Memory B cell (primary cell): ENCODE measurements around the gene AMFR.
A peak's percentile ranks its signal among the peaks of the same experiment; 100 is the strongest.

Experiments used
- ATAC-seq: fragments of 150-1000 bp; cut with Tn5 transposase; 2 replicates; pipeline ENCODE4 v1.10.0; 2021; ENCODE audit warnings: low read depth, mild to moderate bottlenecking, moderate library complexity
- DNase-seq, 2 donors: peaks; one replicate each; pipeline ENCODE4 v3.0.0; 2022; ENCODE audit warnings: low spot score in 2 of 2
- H3K27ac Mint-ChIP-seq: one replicate; pipeline ENCODE4 v1.8.0; 2022; ENCODE audit warnings: mild to moderate bottlenecking, moderate library complexity, mixed read lengths
- H3K27me3 Mint-ChIP-seq: one replicate; pipeline ENCODE4 v1.8.0; 2022; ENCODE audit warnings: mixed read lengths
- H3K36me3 Mint-ChIP-seq: one replicate; pipeline ENCODE4 v1.8.0; 2022; ENCODE audit warnings: mild to moderate bottlenecking, mixed read lengths
- H3K4me1 Mint-ChIP-seq: one replicate; pipeline ENCODE4 v1.8.0; 2022; ENCODE audit warnings: mixed read lengths
- H3K4me3 Mint-ChIP-seq: one replicate; pipeline ENCODE4 v1.8.0; 2022; ENCODE audit warnings: mild to moderate bottlenecking, moderate library complexity, mixed read lengths
- H3K9me3 Mint-ChIP-seq: one replicate; pipeline ENCODE4 v1.8.0; 2022; ENCODE audit warnings: mixed read lengths

The AMFR gene

DNA sequence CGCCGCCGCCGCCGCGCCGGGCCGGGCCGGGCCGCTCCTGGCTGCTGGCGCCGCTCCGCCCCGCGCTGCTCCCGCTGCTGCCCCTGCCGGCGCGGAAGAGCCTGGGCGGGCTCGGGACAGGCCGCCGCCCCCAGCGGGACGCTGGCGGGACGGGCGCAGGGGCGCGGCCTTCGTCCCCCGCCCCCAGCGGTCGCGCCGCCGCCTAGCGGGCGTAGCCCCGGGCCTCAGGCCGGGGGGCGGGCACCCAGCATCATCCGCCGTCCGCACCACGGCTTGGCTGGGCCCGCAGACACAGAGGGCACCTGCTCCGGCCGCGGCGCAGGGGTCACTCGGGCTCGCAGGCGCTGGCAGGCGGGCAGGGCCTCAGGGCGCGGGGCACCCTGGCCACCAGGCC lies at the start of gene AMFR:
Gene AMFR (minus strand): TSS at position 107 of the 394 bp plus-strand sequence. CDS start 218 bp downstream, outside the sequence.
- Mint-ChIP-seq H3K27ac (peak within 1 kb of the TSS; percentile 96), H3K27me3 (no peaks in the 10 kb centered on the region), H3K4me1 (peaks cover 28% of the 10 kb centered on the region), H3K36me3 (peaks cover under 1% of the 10 kb centered on the region), H3K9me3 (no peaks in the 10 kb centered on the region), H3K4me3 (peak within 1 kb of the TSS; percentile 99)
- ATAC-seq (peak; percentile 82), DNase-seq (peak; percentile 73 to 78)

- H3K9me3 Mint-ChIP-seq: no peaks in the 10 kb centered on the region
- ATAC-seq (no peak), DNase-seq (no peak)
- H3K27me3 Mint-ChIP-seq: no peaks in the 10 kb centered on the region
- no peak overlapping the region for H3K27ac Mint-ChIP-seq
- H3K4me3 Mint-ChIP-seq: no peak overlapping the region
- peaks cover 39% of the 10 kb centered on the region for H3K36me3 Mint-ChIP-seq
- H3K4me1 Mint-ChIP-seq: no peaks in the 10 kb centered on the region
Observed at GRCh38 chr16:56470666-56471065, 45.3 kb upstream of the AMFR start.

DNA sequence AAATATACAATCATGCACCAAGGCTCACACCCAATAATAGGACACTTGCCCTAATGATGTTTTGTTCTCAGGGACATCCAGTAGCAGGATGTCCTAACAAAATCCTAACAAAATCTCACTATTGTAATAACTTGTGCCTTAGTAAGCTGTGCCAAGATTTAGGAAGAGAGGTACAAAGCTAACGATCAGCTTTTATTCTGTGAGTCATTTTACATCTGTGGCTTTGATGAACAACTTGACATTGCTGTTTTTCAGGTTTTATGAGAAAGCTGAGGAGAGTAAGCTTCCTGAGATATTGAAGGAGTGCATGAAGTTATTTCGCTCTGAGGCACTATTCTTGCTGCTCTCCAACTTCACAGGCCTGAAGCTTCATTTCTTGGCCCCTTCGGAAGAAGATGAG lies 44.9 kb upstream of the AMFR start:
- no peak for ATAC-seq
- H3K27ac Mint-ChIP-seq: no peak overlapping the region
- H3K36me3 Mint-ChIP-seq: peaks cover 42% of the 10 kb centered on the region

DNA sequence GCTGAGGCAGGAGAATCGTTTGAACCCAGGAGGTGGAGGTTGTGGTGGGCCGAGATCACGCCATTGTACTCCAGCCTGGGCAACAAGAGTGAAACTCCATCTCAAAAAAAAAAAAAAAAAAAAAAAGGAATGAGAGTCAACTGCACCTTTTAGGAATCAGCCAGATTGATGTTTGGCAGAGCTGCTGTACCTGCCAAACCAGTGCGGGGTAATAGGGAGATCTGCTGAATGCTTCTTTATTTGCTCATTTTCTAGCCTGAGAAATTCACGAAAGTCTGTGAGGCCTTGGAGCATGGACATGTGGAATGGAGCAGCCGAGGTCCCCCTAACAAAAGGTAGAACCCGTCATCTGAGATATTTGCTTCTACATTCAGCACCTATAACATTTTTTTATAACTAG lies 44.4 kb upstream of the AMFR start:
- DNase-seq (no peak), ATAC-seq (no peak)
- H3K4me1 Mint-ChIP-seq: no peaks in the 10 kb centered on the region
- no peak overlapping the region for H3K4me3 Mint-ChIP-seq
- H3K27ac Mint-ChIP-seq: no peak overlapping the region
- H3K27me3 Mint-ChIP-seq: no peaks in the 10 kb centered on the region
- H3K9me3 Mint-ChIP-seq: no peaks in the 10 kb centered on the region
- peaks cover 42% of the 10 kb centered on the region for H3K36me3 Mint-ChIP-seq

More for the DNA sequence above, 44.9 kb upstream of the AMFR start:
- Mint-ChIP-seq H3K27me3 (no peaks in the 10 kb centered on the region), H3K4me3 (no peak overlapping the region), H3K9me3 (no peaks in the 10 kb centered on the region), H3K4me1 (no peaks in the 10 kb centered on the region)
- no peak for DNase-seq

DNA sequence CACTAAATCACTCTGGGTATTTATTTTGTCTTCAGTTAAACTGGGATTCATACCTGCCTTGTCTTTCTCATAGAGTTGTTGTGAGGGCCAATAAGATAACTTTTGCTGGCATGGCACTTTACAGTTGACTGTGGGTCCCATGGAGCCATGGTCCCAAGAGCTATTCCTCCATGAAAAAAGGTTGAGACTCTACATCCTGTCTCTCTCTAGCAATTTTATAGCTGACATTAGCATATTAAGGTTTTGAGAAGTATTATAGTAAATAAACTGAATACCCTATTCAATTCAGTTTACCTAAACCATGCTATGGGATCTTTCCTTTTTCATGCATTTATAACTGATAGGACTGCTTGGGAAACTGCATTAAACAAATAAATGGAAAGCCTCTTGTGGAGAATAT lies 43.5 kb upstream of the AMFR start:
- Mint-ChIP-seq H3K4me1 (no peaks in the 10 kb centered on the region), H3K9me3 (no peaks in the 10 kb centered on the region), H3K27ac (peak overlapping the region; percentile 41), H3K4me3 (no peak overlapping the region), H3K36me3 (peaks cover 45% of the 10 kb centered on the region), H3K27me3 (no peaks in the 10 kb centered on the region)
- DNase-seq (no peak), ATAC-seq (no peak)

DNA sequence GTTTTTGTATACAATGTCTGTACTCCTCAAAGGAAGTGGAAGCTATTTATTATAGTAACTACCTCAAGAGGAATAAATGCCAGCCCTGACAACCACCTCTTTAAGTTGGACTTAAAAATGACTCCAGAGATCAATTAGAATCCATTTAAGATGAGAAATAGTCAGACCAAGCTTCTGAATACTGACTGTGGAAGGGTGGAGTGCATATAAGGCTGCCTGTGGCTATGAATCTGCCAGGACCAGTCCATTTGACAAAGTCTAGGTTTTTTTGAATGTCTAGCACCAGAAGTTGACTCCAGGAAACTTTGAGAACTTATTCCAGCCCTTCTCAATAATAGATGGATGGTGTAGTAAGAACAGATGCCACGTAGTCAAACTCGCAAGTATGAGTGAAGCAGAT lies 41.0 kb upstream of the AMFR start:
- DNase-seq (no peak), ATAC-seq (no peak)
- no peaks in the 10 kb centered on the region for H3K9me3 Mint-ChIP-seq
- H3K36me3 Mint-ChIP-seq: peaks cover 41% of the 10 kb centered on the region
- no peaks in the 10 kb centered on the region for H3K4me1 Mint-ChIP-seq
- no peak overlapping the region for H3K27ac Mint-ChIP-seq
- no peaks in the 10 kb centered on the region for H3K27me3 Mint-ChIP-seq
- no peak overlapping the region for H3K4me3 Mint-ChIP-seq

GRCh38 chr16:56463153-56463552 lies 37.8 kb upstream of the AMFR start:
- Mint-ChIP-seq H3K9me3 (no peaks in the 10 kb centered on the region), H3K4me3 (no peak overlapping the region), H3K27me3 (no peaks in the 10 kb centered on the region), H3K4me1 (no peaks in the 10 kb centered on the region), H3K36me3 (peaks cover 32% of the 10 kb centered on the region), H3K27ac (no peak overlapping the region)
- DNase-seq (no peak), ATAC-seq (no peak)

GRCh38 chr16:56462064-56462796 lies 36.9 kb upstream of the AMFR start:
- Mint-ChIP-seq H3K36me3 (peaks cover 32% of the 10 kb centered on the region), H3K27ac (no peak overlapping the region), H3K4me3 (no peak overlapping the region), H3K27me3 (no peaks in the 10 kb centered on the region), H3K9me3 (no peaks in the 10 kb centered on the region), H3K4me1 (no peaks in the 10 kb centered on the region)
- DNase-seq: no peak
- no peak for ATAC-seq

- H3K9me3 Mint-ChIP-seq: no peaks in the 10 kb centered on the region
- H3K36me3 Mint-ChIP-seq: peaks cover 33% of the 10 kb centered on the region
- no peak overlapping the region for H3K4me3 Mint-ChIP-seq
- no peaks in the 10 kb centered on the region for H3K27me3 Mint-ChIP-seq
- no peak overlapping the region for H3K27ac Mint-ChIP-seq
- H3K4me1 Mint-ChIP-seq: peaks cover 7% of the 10 kb centered on the region
- DNase-seq (no peak), ATAC-seq (no peak)
Observed at GRCh38 chr16:56460101-56460500, 34.8 kb upstream of the AMFR start.

DNA sequence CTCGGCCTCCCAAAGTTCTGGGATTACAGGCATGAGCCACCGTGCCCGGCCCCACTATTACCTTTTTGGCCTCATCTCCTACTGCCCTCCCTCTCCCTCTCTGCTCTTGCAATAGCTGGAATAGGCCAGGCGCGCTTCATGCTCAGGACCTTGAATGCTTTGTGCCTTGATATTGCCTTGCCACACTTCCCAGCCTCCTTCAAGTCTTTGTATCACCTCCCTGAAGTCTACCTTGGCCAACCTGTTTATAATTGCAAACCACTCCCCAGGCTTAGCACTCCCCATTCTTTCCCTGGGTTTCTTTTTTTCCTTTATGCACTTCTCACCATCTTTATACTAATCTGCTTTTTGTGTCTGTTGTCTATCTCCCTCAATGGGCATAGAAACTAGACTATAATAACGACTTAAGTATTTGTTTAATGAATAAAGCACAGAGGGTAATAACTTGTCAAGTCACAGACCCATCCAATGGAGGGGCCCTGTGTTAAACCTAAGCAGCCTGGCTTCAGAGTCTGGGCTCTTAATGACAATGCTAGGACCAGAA lies 32.7 kb upstream of the AMFR start:
- ATAC-seq (no peak), DNase-seq (no peak)
- peaks cover 9% of the 10 kb centered on the region for H3K4me1 Mint-ChIP-seq
- no peaks in the 10 kb centered on the region for H3K27me3 Mint-ChIP-seq
- H3K9me3 Mint-ChIP-seq: no peaks in the 10 kb centered on the region
- H3K36me3 Mint-ChIP-seq: peaks cover 33% of the 10 kb centered on the region
- H3K4me3 Mint-ChIP-seq: no peak overlapping the region
- no peak overlapping the region for H3K27ac Mint-ChIP-seq

DNA sequence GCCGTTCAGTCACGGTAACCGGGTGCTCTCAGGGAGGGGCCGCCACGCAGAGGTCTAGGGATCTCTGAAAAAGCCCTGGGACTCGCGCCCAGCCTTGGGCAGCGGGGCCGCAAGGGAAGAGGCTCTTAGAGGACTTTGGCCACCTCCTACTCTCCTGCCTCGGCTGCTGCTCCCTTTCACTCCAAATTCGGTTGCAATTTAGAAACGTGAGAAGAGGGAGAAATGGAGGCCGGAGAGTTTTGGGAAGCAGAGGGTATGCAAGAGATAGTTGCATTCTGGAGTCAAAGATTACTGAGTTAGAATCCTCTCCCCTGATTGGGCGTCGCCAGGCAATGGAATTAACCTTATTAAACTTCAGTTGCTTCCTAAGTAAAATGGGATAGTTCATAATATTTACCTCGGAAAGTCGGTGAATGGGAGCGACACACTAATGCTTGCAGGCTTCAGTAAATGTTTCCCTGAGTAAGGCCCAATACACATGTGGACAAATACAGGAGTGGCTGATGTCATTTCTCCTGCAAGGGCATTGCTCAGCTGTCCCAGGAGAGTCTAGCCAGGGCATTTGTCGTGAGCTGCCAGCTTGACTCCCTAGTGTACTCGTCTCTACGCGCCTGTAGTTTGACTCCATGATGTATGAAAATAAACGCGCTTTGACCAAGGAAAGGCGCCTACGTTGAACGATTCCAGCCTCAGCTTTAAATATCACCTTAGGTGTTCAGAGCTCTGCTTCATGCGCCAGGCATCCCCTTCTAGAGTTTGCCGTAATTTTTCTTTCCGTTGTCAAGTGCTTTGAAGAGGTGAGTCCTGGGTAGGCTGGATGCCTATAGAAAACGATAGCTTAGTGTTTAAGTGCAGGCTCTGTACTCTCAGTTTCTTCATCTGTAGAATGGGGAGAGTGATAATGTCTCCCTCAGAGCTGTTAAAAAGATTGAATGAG lies 26.7 kb upstream of the AMFR start:
- ATAC-seq: peak; percentile 30
- H3K27ac Mint-ChIP-seq: peak overlapping the region; percentile 85
- H3K4me3 Mint-ChIP-seq: peak overlapping the region; percentile 95
- H3K27me3 Mint-ChIP-seq: no peaks in the 10 kb centered on the region
- DNase-seq: no peak
- no peaks in the 10 kb centered on the region for H3K9me3 Mint-ChIP-seq
- H3K36me3 Mint-ChIP-seq: peaks cover 17% of the 10 kb centered on the region
- H3K4me1 Mint-ChIP-seq: peaks cover 28% of the 10 kb centered on the region

DNA sequence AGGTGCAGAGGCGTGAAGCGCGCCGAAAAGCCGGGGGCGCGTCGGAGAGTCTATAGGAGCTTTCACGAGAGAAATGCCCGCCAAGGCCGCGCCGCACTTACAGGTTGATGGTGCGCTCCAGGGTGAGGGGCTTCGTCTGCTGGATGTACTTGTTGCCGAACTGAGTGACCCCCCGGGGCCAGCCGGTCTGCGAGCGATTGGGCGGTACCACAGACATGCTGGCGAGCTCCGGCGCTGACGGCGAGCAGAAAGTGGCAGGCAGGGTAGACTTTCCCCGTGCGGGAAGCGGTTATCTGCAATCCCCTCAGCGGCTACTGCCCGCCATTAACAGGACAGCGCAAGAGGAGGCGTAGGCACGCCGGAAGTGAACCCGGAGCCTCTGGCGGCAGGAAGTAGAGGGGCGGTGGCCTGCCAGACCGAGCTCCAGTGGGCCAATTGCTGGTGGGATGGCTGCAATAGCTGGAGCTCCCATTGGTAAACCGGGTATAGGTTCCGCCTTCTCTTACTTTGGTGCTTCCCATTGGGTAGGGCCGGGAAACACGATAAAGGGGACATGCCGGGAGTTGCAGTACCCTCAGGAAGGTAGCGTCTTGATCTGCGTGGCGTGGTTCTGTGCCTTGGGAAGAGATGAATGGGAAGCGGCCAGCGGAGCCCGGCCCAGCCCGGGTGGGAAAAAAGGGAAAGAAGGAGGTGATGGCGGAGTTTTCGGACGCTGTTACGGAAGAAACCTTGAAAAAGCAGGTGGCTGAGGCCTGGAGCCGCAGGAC lies 25.8 kb upstream of the AMFR start, which contains the start of the genes NUDT21 and OGFOD1:
Gene NUDT21 (minus strand): TSS at position 347 of the 767 bp plus-strand sequence. CDS start 130 bp downstream, at position 217.
Gene OGFOD1 (plus strand): TSS at position 569 of the 767 bp plus-strand sequence. CDS start 59 bp downstream, at position 628.
- DNase-seq (peak; percentile 72 to 88), ATAC-seq (peak; percentile 97)
- Mint-ChIP-seq H3K4me3 (peak within 1 kb of the TSS; percentile 95), H3K4me1 (peaks cover 26% of the 10 kb centered on the region), H3K36me3 (peaks cover 14% of the 10 kb centered on the region), H3K27me3 (no peaks in the 10 kb centered on the region), H3K27ac (peak within 1 kb of the TSS; percentile 85), H3K9me3 (no peaks in the 10 kb centered on the region)

GRCh38 chr16:56450275-56450985 lies 25.1 kb upstream of the AMFR start:
- H3K4me3 Mint-ChIP-seq: peak overlapping the region; percentile 95
- H3K4me1 Mint-ChIP-seq: peaks cover 22% of the 10 kb centered on the region
- H3K27ac Mint-ChIP-seq: peak overlapping the region; percentile 85
- no peaks in the 10 kb centered on the region for H3K27me3 Mint-ChIP-seq
- peaks cover 7% of the 10 kb centered on the region for H3K36me3 Mint-ChIP-seq
- no peaks in the 10 kb centered on the region for H3K9me3 Mint-ChIP-seq
- DNase-seq (no peak), ATAC-seq (no peak)
